ENCODE measurements around the gene UNC5C. TPM values are rescaled to one million over a fixed set of nuclear protein-coding genes. Genes with fewer than 3 reads are reported as not detected.

The UNC5C gene
- total RNA-seq, 4 donors from 2014 or later, result 2.2 to 19.0 (median 2.5) TPM

DNA sequence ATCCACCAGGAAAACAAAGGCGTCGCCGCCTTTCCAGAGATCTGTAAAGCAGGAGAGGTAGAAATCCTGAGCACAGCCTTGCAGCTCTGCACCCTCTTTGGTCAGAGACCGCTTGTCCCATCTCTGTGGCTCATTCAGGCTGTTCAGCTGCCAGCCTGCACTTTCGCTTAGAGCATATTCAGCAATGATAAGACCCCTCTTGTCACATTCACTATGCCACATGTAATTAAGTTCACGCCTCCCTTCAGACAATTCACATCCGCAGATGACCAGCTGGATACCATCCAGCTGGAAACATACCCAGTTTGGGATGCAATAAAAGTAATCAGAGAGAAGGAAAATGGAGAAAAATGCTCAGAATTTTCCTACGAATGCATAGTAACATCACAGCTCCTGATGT lies 335.4 kb downstream of the UNC5C start:
- TF ChIP-seq CTCF (IDR thresholded peaks at IDR 0.05) (no peak), POLR2A (IDR thresholded peaks at IDR 0.05) (no peak)
- Histone ChIP-seq H3K4me1 (no peaks in the 10 kb centered on the region), H3K27ac (no peak overlapping the region), H3K36me3 (no peaks in the 10 kb centered on the region), H3K27me3 (no peaks in the 10 kb centered on the region), H3K9me3 (no peaks in the 10 kb centered on the region), H3K4me3 (no peak overlapping the region)
- DNase-seq, result no peak

GRCh38 chr4:95212692-95213091 lies 336.1 kb downstream of the UNC5C start:
- Histone ChIP-seq H3K27me3 (no peaks in the 10 kb centered on the region), H3K4me3 (no peak overlapping the region), H3K27ac (no peak overlapping the region), H3K36me3 (no peaks in the 10 kb centered on the region), H3K9me3 (no peaks in the 10 kb centered on the region), H3K4me1 (no peaks in the 10 kb centered on the region)
- TF ChIP-seq POLR2A (IDR thresholded peaks at IDR 0.05) (no peak), CTCF (IDR thresholded peaks at IDR 0.05) (no peak)
- DNase-seq, result no peak

GRCh38 chr4:95209927-95210326 lies 338.8 kb downstream of the UNC5C start:
- TF ChIP-seq POLR2A (IDR thresholded peaks at IDR 0.05), result no peak
- TF ChIP-seq CTCF (IDR thresholded peaks at IDR 0.05), result no peak
- no peaks in the 10 kb centered on the region for H3K27me3 ChIP-seq

DNA sequence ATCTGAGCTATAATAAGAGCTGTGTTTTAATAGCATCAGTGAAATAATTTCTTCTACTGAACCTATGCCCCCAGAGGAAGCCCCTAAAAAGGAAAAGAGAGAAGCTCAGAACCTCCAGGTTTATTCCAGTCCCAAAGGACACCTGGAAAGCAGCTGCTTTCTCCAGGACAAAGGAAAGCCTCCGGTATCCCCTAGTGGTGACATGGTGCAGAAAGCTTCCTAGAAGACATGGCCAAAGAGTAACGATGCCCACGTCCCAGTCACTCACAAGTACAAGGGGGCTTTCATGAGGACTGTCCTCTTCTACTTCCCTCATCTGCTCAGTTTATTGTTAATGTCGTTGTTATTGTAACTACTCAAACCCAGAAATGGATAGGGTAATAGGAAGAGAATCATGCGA lies 343.9 kb downstream of the UNC5C start:
- DNase-seq, result no peak
- Histone ChIP-seq H3K27me3 (no peaks in the 10 kb centered on the region), H3K36me3 (no peaks in the 10 kb centered on the region), H3K27ac (no peak overlapping the region), H3K4me1 (no peaks in the 10 kb centered on the region), H3K9me3 (no peaks in the 10 kb centered on the region), H3K4me3 (no peak overlapping the region)
- TF ChIP-seq POLR2A (IDR thresholded peaks at IDR 0.05), result no peak
- peak in 1 of 6 experiments; percentile 3 for TF ChIP-seq CTCF (IDR thresholded peaks at IDR 0.05)

More at GRCh38 chr4:95209927-95210326, 338.8 kb downstream of the UNC5C start:
- no peak overlapping the region for H3K4me3 ChIP-seq
- no peak overlapping the region for H3K27ac ChIP-seq
- no peaks in the 10 kb centered on the region for H3K9me3 ChIP-seq
- no peaks in the 10 kb centered on the region for H3K36me3 ChIP-seq
- H3K4me1 ChIP-seq, result no peaks in the 10 kb centered on the region
- no peak for DNase-seq

DNA sequence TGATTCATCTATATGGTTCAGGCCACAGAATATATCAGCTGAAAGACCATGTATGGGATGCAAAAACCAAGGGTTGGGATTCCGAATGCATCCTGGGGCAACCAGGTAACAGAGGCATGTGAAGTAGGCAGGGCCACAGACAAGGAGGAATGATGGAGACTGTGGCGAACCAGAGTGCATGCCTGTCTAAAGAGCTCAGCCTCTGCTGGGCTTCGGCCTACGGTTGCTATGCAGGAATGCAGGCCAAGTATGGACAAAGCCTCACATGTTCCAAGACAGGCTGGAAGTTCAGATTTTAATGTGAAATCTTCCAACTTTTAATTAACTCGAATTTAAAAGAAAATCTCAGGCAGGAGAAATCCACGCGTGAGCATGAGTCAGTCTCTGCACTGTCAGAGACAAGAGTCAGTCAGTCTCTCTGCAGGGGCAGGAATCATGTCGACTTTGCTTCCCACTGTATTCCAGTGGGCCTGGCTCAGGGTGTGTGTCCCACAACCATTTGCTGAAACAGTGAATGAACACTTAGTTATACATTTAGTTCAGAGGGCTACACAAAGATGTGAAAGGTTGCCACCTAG lies 344.4 kb downstream of the UNC5C start:
- DNase-seq, result no peak
- Histone ChIP-seq H3K27me3 (no peaks in the 10 kb centered on the region), H3K27ac (no peak overlapping the region), H3K4me1 (no peaks in the 10 kb centered on the region), H3K4me3 (no peak overlapping the region), H3K9me3 (no peaks in the 10 kb centered on the region), H3K36me3 (no peaks in the 10 kb centered on the region)
- TF ChIP-seq CTCF (IDR thresholded peaks at IDR 0.05), result no peak
- no peak for TF ChIP-seq POLR2A (IDR thresholded peaks at IDR 0.05)

DNA sequence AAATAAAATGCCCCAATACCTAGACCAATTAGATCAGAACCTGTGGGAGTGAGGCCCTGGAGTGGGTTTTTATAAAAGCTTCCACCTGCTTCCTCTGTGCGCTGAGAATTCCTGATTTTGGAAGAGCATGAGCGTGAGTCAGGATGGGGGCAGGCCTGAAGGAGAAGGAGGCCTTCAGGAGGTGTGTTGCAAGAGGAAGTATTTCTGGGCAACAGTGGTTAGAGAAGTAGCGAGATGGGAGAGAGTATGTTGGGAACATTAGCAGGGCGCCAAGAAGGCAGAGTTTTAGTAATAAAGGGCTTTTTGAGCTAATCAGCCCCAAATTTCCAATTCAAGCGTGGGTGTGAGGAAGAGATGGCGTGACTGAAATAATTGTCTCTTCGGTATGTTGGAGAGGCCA lies 349.8 kb downstream of the UNC5C start:
- no peak overlapping the region for H3K4me3 ChIP-seq
- no peak for TF ChIP-seq CTCF (IDR thresholded peaks at IDR 0.05)
- no peak for TF ChIP-seq POLR2A (IDR thresholded peaks at IDR 0.05)
- no peaks in the 10 kb centered on the region for H3K4me1 ChIP-seq
- H3K36me3 ChIP-seq, result no peaks in the 10 kb centered on the region
- no peaks in the 10 kb centered on the region for H3K27me3 ChIP-seq
- no peaks in the 10 kb centered on the region for H3K9me3 ChIP-seq
- H3K27ac ChIP-seq, result no peak overlapping the region
- DNase-seq, result no peak
